Stimulated activated CD4-positive, alpha-beta T cell treated with anti-CD3 and anti-CD28 coated beads, Interleukin-1b, Interleukin-23, amount 100 ng/mL, for 1 hour (primary cell): ENCODE results near the gene TAS2R46.
"Not testable (repeated sequence)": the region's sequence is repeated elsewhere in the genome, so short reads cannot be mapped to it uniquely, and the experiment has no call there.

Experiments used
- DNase-seq, 2 donors: peaks; one replicate each; pipeline ENCODE4 v3.0.0-alpha.2; 2020; ENCODE audit warnings: low read depth in 2 of 2

Gene TAS2R46

GRCh38 chr12:11039171-11039570 lies 22.9 kb downstream of the TAS2R46 start:
- no peak for DNase-seq

GRCh38 chr12:11033959-11034358 lies 28.1 kb downstream of the TAS2R46 start:
- not testable (repeated sequence) for DNase-seq

GRCh38 chr12:11031307-11031706 lies 30.8 kb downstream of the TAS2R46 start, which contains the start of gene TAS2R31:
TSS of gene TAS2R31 (minus strand) at chr12:11031407. CDS start at chr12:11031335, 72 bp downstream.
- DNase-seq, result no peak

- DNase-seq, result no peak
Measured at GRCh38 chr12:11026118-11026517, 36.0 kb downstream of the TAS2R46 start.

GRCh38 chr12:11023387-11023786 lies 38.7 kb downstream of the TAS2R46 start:
- no peak for DNase-seq

- no peak for DNase-seq
Measured at GRCh38 chr12:11022520-11022919, 39.6 kb downstream of the TAS2R46 start, which contains the start of gene TAS2R19. TSS of gene TAS2R19 (minus strand) at chr12:11022620. CDS start at chr12:11022571, 49 bp downstream.

- DNase-seq, result no peak
Measured at GRCh38 chr12:11016937-11017336, 45.2 kb downstream of the TAS2R46 start.

GRCh38 chr12:11015775-11016430 lies 46.2 kb downstream of the TAS2R46 start:
- no peak for DNase-seq

- DNase-seq, result no peak
Measured at GRCh38 chr12:11014234-11014633, 47.9 kb downstream of the TAS2R46 start.
